Activated CD8-positive, alpha-beta memory T cell treated with anti-CD3 and anti-CD28 coated beads, Interleukin-2, amount 50 U/mL, for 48 hours (primary cell): ENCODE data around the gene FMN1.

ENCODE experiments used
- DNase-seq: peaks from one replicate; pipeline ENCODE4 v3.0.0-alpha.2; 2020

FMN1 gene

GRCh38 chr15:32739522-32740063 is 454.9 kb downstream of the FMN1 start:
- DNase-seq, result no peak

DNA sequence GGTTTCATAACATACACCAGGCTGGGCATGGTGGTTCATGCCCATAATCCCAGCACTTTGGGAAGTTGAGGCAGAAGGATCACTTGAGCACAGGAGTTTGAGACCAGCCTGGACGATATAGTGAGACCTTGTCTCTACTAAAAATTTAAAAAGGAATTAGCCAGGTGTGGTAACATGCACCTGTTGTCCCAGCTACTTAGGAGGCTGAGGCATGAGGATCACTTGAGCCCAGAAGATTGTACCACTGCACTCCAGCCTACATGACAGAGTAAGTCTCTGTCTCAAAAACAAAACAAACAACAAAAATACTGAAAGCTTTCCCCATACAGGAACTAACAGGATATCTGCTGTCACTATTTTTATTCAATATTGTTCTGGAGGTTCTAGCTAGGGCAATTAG is 455.8 kb downstream of the FMN1 start:
- no peak for DNase-seq

GRCh38 chr15:32737304-32737703 is 457.2 kb downstream of the FMN1 start:
- no peak for DNase-seq

- DNase-seq, result no peak
Observed at GRCh38 chr15:32736701-32737061, 457.8 kb downstream of the FMN1 start.

GRCh38 chr15:32735989-32736700 is 458.4 kb downstream of the FMN1 start:
- DNase-seq, result no peak

DNA sequence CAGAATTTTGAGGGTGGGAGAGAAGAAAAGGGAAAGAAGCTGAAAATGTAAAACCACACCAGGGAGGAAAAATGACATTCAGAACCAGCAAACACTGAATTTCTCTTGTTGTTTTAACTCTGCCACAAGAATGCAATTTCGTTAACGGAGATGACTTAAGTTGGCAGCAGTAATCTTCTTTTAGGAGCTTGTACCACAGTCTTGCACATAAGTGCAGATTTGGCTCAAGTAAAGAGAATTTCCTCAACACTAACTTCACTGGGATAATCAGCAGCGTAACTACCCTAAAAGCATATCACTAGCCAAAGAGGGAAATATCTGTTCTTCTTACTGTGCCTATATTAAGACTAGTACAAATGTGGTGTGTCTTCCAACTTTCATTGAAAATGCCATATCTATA is 461.2 kb downstream of the FMN1 start:
- no peak for DNase-seq

DNA sequence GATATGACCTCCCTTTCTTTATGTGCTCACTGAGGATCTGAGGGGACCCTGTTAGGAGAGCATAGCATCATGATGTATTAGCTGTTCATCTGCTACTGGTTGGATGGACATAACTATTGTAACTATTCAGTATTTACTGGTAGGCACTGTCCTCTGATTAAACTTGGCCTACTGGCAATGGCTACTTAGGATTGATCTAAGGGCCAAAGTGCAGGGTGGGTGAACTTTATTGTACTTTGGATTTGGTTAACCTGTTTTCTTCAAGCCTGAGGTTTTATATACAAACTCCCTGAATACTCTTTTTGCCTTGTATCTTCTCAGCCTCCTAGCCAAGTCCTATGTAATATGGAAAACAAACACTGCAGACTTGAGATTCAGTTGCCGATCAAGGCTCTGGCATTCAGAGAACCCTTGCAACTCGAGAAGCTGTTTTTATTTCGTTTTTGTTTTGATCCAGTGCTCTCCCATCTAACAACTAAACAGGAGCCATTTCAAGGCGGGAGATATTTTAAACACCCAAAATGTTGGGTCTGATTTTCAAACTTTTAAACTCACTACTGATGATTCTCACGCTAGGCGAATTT is 461.8 kb downstream of the FMN1 start:
- DNase-seq, result no peak

- DNase-seq, result no peak
Observed at GRCh38 chr15:32730677-32731654, 463.5 kb downstream of the FMN1 start.

GRCh38 chr15:32729700-32730395 is 464.7 kb downstream of the FMN1 start:
- DNase-seq, result no peak

- no peak for DNase-seq
Observed at GRCh38 chr15:32723171-32723948, 471.2 kb downstream of the FMN1 start.

- DNase-seq, result no peak
Observed at GRCh38 chr15:32722136-32722535, 472.4 kb downstream of the FMN1 start.

DNA sequence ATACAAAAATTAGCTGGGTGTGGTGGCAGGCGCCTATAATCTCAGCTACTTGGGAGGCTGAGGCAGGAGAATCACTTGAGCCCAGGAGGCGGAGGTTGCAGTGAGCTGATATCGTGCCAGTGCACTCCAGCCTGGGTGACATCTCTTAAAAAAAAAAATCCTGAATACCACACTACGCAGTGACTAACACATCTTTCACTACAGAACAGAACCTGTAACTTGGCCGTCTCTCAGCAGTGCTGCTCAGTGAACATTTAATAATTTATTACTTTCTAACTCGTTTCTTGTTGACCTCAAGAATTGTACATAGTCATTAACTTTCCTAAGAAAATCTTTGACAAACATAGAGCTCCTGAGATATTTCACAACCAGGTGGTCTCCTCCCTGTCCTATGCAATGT is 472.9 kb downstream of the FMN1 start:
- no peak for DNase-seq

DNA sequence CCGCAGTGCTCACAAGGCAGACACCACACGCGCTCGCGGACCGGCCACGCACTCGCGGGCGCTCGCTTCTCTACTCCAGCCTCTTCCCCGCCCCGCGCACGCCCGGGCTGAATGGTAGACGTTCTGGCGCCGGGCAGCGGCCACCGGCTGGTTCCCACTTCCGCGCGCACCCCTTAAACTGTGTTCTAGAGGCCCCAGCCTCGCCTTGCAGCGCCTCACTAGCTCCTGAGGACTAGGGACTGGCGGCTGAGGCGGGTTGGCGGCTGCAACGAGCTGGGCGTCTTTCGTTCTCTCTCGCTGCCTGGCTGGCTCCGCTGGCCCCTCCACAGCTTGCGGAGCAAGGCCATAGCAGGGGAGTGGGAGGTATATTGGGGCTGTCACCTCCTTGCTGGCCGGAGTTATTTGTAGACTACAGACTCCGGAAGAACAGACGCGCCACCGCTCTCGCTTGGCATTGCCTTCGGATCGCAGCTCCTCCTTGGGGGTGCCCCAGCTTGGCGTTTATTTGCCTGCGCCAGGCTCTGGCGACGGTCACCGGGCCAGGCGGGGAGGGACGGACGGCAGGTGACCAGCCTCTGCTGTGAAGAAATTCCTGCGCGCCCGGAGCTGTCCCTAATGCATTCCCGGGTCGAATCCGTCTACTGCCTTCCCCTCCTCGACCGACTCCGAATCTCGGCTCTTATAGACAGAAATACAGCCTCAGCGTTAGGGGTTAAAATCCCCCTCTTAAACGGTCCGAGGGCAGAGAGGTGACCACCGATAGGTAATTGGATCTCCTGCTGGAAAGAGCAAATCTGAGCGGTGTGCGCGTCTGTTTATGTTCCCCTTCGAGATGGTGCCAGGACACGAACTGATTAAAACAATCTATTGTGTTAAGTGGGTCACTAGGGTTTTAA is 475.4 kb downstream of the FMN1 start:
- DNase-seq, result peak; percentile 53

DNA sequence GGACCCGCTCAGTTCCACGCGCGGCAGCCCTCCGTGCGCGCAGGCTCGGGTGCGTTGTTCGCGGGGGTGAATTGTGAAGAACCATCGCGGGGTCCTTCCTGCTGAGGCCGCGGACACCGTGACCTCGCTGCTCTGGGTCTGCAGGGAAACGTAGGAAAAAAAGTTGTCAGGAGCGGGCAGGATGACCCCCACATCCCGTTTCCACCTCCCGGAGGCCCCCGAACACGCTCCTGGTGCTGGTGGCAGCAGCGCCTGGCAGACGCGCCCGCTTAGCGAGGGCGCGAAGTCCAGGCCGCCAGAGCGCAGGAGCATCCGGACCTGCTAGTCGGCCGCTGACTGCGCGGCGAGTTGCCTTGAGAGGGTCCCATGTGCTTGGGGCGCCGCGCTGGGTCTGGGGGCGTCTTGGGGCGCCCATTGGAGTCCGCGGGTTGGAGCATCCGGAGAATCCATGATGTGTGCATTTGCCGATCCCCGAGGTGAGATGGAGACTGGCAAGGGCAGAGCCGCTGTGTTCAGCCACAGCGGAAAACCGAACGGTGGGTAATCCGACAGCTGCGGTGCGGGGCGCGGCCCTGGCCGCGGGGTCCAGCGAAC is 476.2 kb downstream of the FMN1 start:
- DNase-seq, result peak; percentile 54

DNA sequence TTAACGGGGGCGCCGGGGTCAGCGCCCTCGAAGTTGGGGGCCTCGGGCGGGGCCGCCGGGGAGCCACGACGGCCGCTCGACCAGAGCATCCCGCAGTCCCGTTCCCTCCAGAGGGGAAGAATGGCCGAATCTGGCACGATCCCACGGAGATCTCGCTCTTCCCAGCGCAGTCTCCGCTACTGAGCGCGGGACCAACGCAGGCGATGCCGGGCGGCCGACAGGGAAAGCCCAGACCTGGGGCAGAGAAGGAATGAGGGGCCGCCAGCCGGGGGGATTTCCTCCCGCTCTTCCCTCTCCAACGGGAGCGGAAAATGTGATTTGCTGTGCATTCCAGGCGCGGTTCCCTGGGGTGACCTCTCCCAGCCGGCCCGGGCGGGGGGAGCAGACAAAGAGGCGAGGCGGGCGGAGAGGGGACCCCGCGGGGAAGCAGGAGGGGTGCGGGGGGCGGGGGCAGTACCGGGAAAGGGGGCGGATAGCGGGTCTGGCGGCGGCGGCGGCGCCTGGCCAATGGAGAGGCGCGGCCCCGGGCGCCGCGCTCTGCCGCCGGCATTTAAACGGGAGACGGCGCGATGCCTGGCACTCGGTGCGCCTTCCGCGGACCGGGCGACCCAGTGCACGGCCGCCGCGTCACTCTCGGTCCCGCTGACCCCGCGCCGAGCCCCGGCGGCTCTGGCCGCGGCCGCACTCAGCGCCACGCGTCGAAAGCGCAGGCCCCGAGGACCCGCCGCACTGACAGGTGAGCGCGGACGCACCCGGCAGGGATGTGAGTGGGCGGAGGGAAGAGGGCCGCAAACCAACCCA is 476.9 kb downstream of the FMN1 start, which contains the start of gene GREM1:
TSS of gene GREM1 (plus strand) at position 579 of the 801 bp plus-strand sequence. CDS start 12,687 bp downstream, outside the sequence.
- DNase-seq, result no peak

GRCh38 chr15:32716915-32717425 is 477.5 kb downstream of the FMN1 start:
- DNase-seq, result no peak

DNA sequence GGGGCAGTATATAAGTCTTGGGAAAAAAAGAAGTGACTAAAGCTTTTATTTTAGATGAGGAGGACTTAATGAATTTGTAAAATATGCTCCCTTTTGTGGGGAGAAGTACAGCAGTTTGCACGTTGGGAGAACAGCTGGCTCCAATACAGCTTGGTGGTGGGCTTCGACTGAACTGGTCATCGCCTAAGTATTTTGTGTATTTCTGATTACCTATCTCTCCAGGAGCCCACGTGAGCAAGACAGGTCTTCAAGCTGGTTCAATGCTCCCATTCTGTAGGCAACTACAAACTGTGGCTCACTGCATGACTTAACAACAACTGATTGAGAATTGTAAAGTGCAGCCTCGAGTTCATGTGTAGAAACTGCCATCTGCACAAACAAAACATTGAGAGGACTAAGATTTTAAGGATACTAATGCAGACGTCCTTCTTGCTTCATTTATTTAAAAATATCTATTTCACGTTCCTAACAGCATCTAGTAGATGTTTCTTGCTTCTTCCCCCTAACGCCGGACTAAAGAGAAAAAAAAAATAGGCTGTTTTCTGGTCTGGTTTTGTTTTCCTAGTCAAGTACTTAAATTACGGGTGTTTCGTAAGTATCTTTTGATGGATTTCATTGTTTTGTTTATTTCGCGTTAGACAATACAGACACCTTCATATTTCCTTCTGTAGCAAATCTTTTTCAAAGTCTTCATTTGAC is 478.1 kb downstream of the FMN1 start:
- DNase-seq, result no peak
